HFFc6 (cell line): ENCODE results near the gene YBX3. TPM values are rescaled to one million over a fixed set of nuclear protein-coding genes. Genes with fewer than 3 reads are reported as not detected.
A peak's percentile ranks its signal among the peaks of the same experiment; 100 is the strongest.

Source experiments
- DNase-seq: peaks from one replicate; pipeline ENCODE4 v3.0.0-alpha.2; 2018
- H3K27ac Mint-ChIP-seq: 2 replicates; pipeline ENCODE4 v1.8.0; 2020; ENCODE audit warnings: mild to moderate bottlenecking, mixed read lengths
- H3K27me3 Mint-ChIP-seq: 2 replicates; pipeline ENCODE4 v1.8.0; 2021; ENCODE audit warnings: mild to moderate bottlenecking, moderate library complexity, mixed read lengths; ENCODE audit not compliant: insufficient read depth
- H3K36me3 Mint-ChIP-seq: 2 replicates; pipeline ENCODE4 v1.8.0; 2021; ENCODE audit warnings: low read depth, mixed read lengths
- H3K4me1 Mint-ChIP-seq: 2 replicates; pipeline ENCODE4 v1.8.0; 2020; ENCODE audit warnings: low read depth, mixed read lengths
- H3K4me3 Mint-ChIP-seq: 2 replicates; pipeline ENCODE4 v1.8.0; 2020; ENCODE audit warnings: mild to moderate bottlenecking, moderate library complexity, mixed read lengths
- H3K9me3 Mint-ChIP-seq: 2 replicates; pipeline ENCODE4 v1.8.0; 2020; ENCODE audit warnings: mild to moderate bottlenecking, mixed read lengths
- CTCF ChIP-seq: fragments of 200-600 bp; sonication (generic); IDR thresholded peaks from 2 replicates; pipeline ENCODE4 v1.5.0; 2021; ENCODE audit warnings: antibody characterized with exemption, mild to moderate bottlenecking
- total RNA-seq, 6 experiments: library from RNA; stranded (reverse); fragmentation: NEBNext Ultra II Directional; extraction: Animal tissue kit (Norgen Biotek cat#: 25700); gene quantifications; 2 replicates in 1 of 6; 3 replicates in 5 of 6; pipeline ENCODE4 v1.2.3, GENCODE V29; 2021

Gene YBX3
- total RNA-seq, 6 experiments from 2014 or later, result 202 to 251 (median 218) TPM

DNA sequence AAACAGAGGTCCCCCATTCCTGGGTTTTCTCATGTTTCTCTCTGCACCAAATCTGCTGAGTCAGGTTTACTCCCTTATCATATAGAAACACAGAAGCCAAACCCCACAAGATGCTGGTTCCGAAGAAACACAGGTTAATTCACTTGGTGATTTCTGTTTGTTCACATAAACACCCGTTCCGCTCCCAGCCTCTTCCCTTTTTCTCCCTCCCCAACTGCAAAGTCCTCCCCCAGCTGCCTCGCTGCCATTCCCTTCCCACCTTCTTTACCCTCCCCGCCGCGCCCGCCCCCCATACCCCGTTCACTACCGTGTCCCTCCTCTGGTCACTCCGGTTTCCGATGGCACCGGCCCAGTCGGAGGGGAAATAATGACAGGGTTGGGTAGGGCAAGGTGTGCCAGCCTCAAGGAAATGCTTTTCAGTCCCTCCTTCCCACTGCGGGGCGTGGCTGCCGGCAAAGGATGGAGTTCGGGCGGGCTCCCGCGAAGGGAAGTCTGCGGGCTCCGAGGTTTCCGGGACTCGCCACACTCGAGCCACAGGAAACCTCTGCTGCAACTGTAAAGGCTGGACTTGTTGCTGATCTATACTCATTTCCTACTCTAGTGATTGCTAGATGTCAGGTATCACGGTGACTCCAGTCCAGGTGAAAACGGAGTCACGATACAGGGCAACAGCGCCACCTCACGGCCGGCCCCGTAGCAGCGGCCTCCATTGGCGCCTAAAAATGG, 49.3 kb downstream of the YBX3 start, which contains the start of gene STYK1:
STYK1 (minus strand) TSS at position 394 of the 726 bp plus-strand sequence. CDS start 39,434 bp downstream, outside the sequence.
- Mint-ChIP-seq H3K27ac (peak within 1 kb of the TSS; percentile 18; the same call in 1 of the 2 replicates), H3K27me3 (no peaks in the 10 kb centered on the region), H3K9me3 (no peaks in the 10 kb centered on the region), H3K4me3 (peak within 1 kb of the TSS; percentile 89), H3K4me1 (peaks cover 63% of the 10 kb centered on the region), H3K36me3 (no peaks in the 10 kb centered on the region)
- DNase-seq, result peak; percentile 15
- peak; percentile 99 for TF ChIP-seq CTCF

DNA sequence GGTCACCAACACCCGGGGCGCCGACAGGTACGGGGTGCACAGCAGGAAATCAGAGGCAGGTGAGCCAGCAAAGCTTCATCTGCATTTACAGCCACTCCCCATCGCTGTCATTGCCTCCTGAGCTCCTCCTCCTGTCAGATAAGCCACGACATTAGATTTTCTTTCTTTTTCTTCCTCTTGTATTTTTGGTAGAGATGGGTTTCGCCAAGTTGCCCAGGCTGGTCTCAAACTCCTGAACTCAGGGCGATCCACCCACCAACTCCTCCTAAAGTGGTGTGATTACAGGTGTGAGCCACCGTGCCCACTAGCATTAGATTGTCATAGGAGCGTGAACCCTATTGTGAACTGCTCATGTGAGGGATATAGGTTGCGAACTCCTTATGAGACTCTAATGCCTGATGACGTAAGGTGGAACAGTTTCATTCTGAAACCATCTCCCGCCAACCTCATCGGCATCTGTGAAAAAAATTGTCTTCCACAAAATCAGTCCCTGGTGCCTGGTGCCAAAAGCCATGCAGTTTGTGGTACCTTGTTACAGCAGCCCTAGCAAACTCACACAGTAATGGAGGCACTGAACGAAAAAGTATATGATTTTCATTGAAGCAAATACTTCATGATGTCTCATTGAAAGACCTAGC, 50.8 kb downstream of the YBX3 start:
- no peaks in the 10 kb centered on the region for H3K27me3 Mint-ChIP-seq
- no peak for DNase-seq
- H3K9me3 Mint-ChIP-seq, result no peaks in the 10 kb centered on the region
- H3K36me3 Mint-ChIP-seq, result no peaks in the 10 kb centered on the region; the same call in 1 of the 2 replicates
- H3K4me3 Mint-ChIP-seq, result peak overlapping the region; percentile 64
- peaks cover 70% of the 10 kb centered on the region for H3K4me1 Mint-ChIP-seq
- no peak for TF ChIP-seq CTCF
- H3K27ac Mint-ChIP-seq, result no peak overlapping the region

DNA sequence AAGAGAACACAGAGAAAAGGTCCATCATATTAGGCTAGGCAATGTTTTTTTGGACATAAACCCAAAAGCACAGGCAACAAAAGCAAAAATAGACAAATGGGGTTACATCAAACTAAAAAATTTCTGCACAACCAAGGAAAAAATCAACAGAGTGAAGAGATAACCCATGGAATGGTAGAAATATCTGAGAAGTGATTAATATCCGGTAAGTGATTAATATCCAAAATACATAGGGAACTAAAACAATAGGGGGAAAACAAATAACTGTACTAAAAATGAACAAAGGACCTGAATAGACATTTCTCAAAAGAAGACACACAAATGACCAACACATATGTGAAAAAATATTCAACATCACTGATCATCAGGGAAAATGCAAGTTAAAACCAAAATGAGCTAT, 53.6 kb downstream of the YBX3 start:
- Mint-ChIP-seq H3K4me1 (peaks cover 48% of the 10 kb centered on the region), H3K27ac (no peak overlapping the region), H3K36me3 (no peaks in the 10 kb centered on the region; the same call in 1 of the 2 replicates), H3K9me3 (no peaks in the 10 kb centered on the region), H3K4me3 (no peak overlapping the region), H3K27me3 (no peaks in the 10 kb centered on the region)
- TF ChIP-seq CTCF, result no peak
- no peak for DNase-seq

- no peak for DNase-seq
- TF ChIP-seq CTCF, result no peak
- Mint-ChIP-seq H3K27me3 (no peaks in the 10 kb centered on the region), H3K9me3 (no peaks in the 10 kb centered on the region), H3K36me3 (peaks cover 3% of the 10 kb centered on the region; the same call in 1 of the 2 replicates), H3K4me3 (peak overlapping the region; percentile 62; the same call in 1 of the 2 replicates), H3K27ac (no peak overlapping the region), H3K4me1 (peaks cover 41% of the 10 kb centered on the region)
Measured at GRCh38 chr12:10668526-10668925, 54.6 kb downstream of the YBX3 start.

GRCh38 chr12:10667581-10667980, 55.5 kb downstream of the YBX3 start:
- Mint-ChIP-seq H3K4me1 (peaks cover 32% of the 10 kb centered on the region), H3K27ac (no peak overlapping the region), H3K36me3 (peaks cover 4% of the 10 kb centered on the region; the same call in 1 of the 2 replicates), H3K4me3 (no peak overlapping the region), H3K9me3 (no peaks in the 10 kb centered on the region), H3K27me3 (no peaks in the 10 kb centered on the region)
- no peak for DNase-seq
- no peak for TF ChIP-seq CTCF
